ENCODE data around the gene AMN1.

GRCh38 chr12:31655208-31655607 lies 73.6 kb downstream of the AMN1 start:
- no peak for TF ChIP-seq POLR2A (IDR thresholded peaks at IDR 0.05)
- TF ChIP-seq, protein P1, sequence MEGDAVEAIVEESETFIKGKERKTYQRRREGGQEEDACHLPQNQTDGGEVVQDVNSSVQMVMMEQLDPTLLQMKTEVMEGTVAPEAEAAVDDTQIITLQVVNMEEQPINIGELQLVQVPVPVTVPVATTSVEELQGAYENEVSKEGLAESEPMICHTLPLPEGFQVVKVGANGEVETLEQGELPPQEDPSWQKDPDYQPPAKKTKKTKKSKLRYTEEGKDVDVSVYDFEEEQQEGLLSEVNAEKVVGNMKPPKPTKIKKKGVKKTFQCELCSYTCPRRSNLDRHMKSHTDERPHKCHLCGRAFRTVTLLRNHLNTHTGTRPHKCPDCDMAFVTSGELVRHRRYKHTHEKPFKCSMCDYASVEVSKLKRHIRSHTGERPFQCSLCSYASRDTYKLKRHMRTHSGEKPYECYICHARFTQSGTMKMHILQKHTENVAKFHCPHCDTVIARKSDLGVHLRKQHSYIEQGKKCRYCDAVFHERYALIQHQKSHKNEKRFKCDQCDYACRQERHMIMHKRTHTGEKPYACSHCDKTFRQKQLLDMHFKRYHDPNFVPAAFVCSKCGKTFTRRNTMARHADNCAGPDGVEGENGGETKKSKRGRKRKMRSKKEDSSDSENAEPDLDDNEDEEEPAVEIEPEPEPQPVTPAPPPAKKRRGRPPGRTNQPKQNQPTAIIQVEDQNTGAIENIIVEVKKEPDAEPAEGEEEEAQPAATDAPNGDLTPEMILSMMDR (IDR thresholded peaks at IDR 0.05), result no peak

Data from testis (tissue), 2 donors.